ENCODE measurements around the gene CALD1.

The CALD1 gene

GRCh38 chr7:134907000-134907399 lies 127.6 kb downstream of the CALD1 start:
- Histone ChIP-seq H2AK5ac (ENCODE audit: low read depth, low read length) (no peak overlapping the region), H2AFZ (ENCODE audit: low read length) (no peak overlapping the region), H3K36me3 (replicated peaks in 1 of 2; ENCODE audit: control insufficient read depth in 2 of 2, insufficient read depth in 2 of 2, low read length in 2 of 2) (peaks cover 2 to 16% of the 10 kb centered on the region in 2 donors), H3K4me3 (ENCODE audit: low read length in 2 of 2) (no peak overlapping the region), H2BK5ac (ENCODE audit: low read length) (no peak overlapping the region), H3K14ac (ENCODE audit: low read length) (no peak overlapping the region), H3K79me1 (ENCODE audit: low read depth, low read length) (peaks cover 2% of the 10 kb centered on the region), H3K9ac (ENCODE audit: low read depth, low read length, poor library complexity) (no peak overlapping the region), H3K27me3 (ENCODE audit: control insufficient read depth in 3 of 3, insufficient read depth in 3 of 3, low read depth in 1 of 3, low read length in 3 of 3) (no peaks in the 10 kb centered on the region), H4K91ac (ENCODE audit: low read depth, low read length, poor library complexity) (no peak overlapping the region), H2BK12ac (ENCODE audit: low read length) (no peak overlapping the region), H2BK15ac (ENCODE audit: low read length) (no peak overlapping the region), H3K4ac (ENCODE audit: low read length) (no peak overlapping the region), H3K18ac (ENCODE audit: low read length) (no peak overlapping the region), H4K8ac (ENCODE audit: low read depth, low read length) (no peak overlapping the region), H3K4me1 (ENCODE audit: control insufficient read depth in 2 of 2, insufficient read depth in 1 of 2, low read depth in 1 of 2, low read length in 2 of 2) (no peaks in the 10 kb centered on the region), H3K27ac (replicated peaks; ENCODE audit: low read length) (no peak overlapping the region), H2BK120ac (ENCODE audit: low read depth, low read length) (no peak overlapping the region), H3K9me3 (replicated peaks in 1 of 2; ENCODE audit: control insufficient read depth in 2 of 2, insufficient read depth in 1 of 2, low read depth in 1 of 2, low read length in 2 of 2) (no peaks in the 10 kb centered on the region), H3K23ac (ENCODE audit: low read depth, low read length, poor library complexity) (no peak overlapping the region), H3K4me2 (ENCODE audit: insufficient read depth, low read length, poor library complexity, severe bottlenecking) (no peak overlapping the region)
- no CpG with 5 or more reads among the region's 4 CpGs for WGBS, 2 donors (ENCODE audit: extremely low coverage in 2 of 2, insufficient read length in 2 of 2, insufficient replicate concordance in 1 of 2)
- DNase-seq (ENCODE audit: low spot score): no peak

- Histone ChIP-seq H3K4me2 (ENCODE audit: insufficient read depth, low read length, poor library complexity, severe bottlenecking) (no peak overlapping the region), H4K91ac (ENCODE audit: low read depth, low read length, poor library complexity) (no peak overlapping the region), H2AFZ (ENCODE audit: low read length) (no peak overlapping the region), H2BK15ac (ENCODE audit: low read length) (no peak overlapping the region), H3K36me3 (replicated peaks in 1 of 2; ENCODE audit: control insufficient read depth in 2 of 2, insufficient read depth in 2 of 2, low read length in 2 of 2) (peaks cover 2 to 10% of the 10 kb centered on the region in 2 donors), H3K9ac (ENCODE audit: low read depth, low read length, poor library complexity) (no peak overlapping the region), H3K14ac (ENCODE audit: low read length) (no peak overlapping the region), H3K18ac (ENCODE audit: low read length) (no peak overlapping the region), H3K4me3 (ENCODE audit: low read length in 2 of 2) (no peak overlapping the region), H3K4ac (ENCODE audit: low read length) (no peak overlapping the region), H3K9me3 (replicated peaks in 1 of 2; ENCODE audit: control insufficient read depth in 2 of 2, insufficient read depth in 1 of 2, low read depth in 1 of 2, low read length in 2 of 2) (no peaks in the 10 kb centered on the region), H4K8ac (ENCODE audit: low read depth, low read length) (no peak overlapping the region), H2BK5ac (ENCODE audit: low read length) (no peak overlapping the region), H3K27me3 (ENCODE audit: control insufficient read depth in 3 of 3, insufficient read depth in 3 of 3, low read depth in 1 of 3, low read length in 3 of 3) (no peaks in the 10 kb centered on the region), H2AK5ac (ENCODE audit: low read depth, low read length) (no peak overlapping the region), H3K23ac (ENCODE audit: low read depth, low read length, poor library complexity) (no peak overlapping the region), H2BK12ac (ENCODE audit: low read length) (no peak overlapping the region), H3K79me1 (ENCODE audit: low read depth, low read length) (peaks cover 2% of the 10 kb centered on the region), H2BK120ac (ENCODE audit: low read depth, low read length) (no peak overlapping the region), H3K27ac (replicated peaks; ENCODE audit: low read length) (no peak overlapping the region), H3K4me1 (ENCODE audit: control insufficient read depth in 2 of 2, insufficient read depth in 1 of 2, low read depth in 1 of 2, low read length in 2 of 2) (no peaks in the 10 kb centered on the region)
- WGBS, 2 donors (ENCODE audit: extremely low coverage in 2 of 2, insufficient read length in 2 of 2, insufficient replicate concordance in 1 of 2): no CpG with 5 or more reads among the region's 6 CpGs
- DNase-seq (ENCODE audit: low spot score): no peak
These were observed 128.2 kb downstream of the CALD1 start for GRCh38 chr7:134907639-134908038.

GRCh38 chr7:134908289-134908688 lies 128.9 kb downstream of the CALD1 start:
- Histone ChIP-seq H3K36me3 (replicated peaks in 1 of 2; ENCODE audit: control insufficient read depth in 2 of 2, insufficient read depth in 2 of 2, low read length in 2 of 2) (peaks cover 2 to 4% of the 10 kb centered on the region in 2 donors), H2BK15ac (ENCODE audit: low read length) (no peak overlapping the region), H2AFZ (ENCODE audit: low read length) (no peak overlapping the region), H2BK12ac (ENCODE audit: low read length) (no peak overlapping the region), H3K27ac (replicated peaks; ENCODE audit: low read length) (no peak overlapping the region), H3K4me1 (ENCODE audit: control insufficient read depth in 2 of 2, insufficient read depth in 1 of 2, low read depth in 1 of 2, low read length in 2 of 2) (no peaks in the 10 kb centered on the region), H3K79me1 (ENCODE audit: low read depth, low read length) (peaks cover 2% of the 10 kb centered on the region), H3K14ac (ENCODE audit: low read length) (no peak overlapping the region), H3K4me3 (ENCODE audit: low read length in 2 of 2) (no peak overlapping the region), H2BK5ac (ENCODE audit: low read length) (no peak overlapping the region), H2AK5ac (ENCODE audit: low read depth, low read length) (no peak overlapping the region), H3K9me3 (replicated peaks in 1 of 2; ENCODE audit: control insufficient read depth in 2 of 2, insufficient read depth in 1 of 2, low read depth in 1 of 2, low read length in 2 of 2) (no peaks in the 10 kb centered on the region), H3K23ac (ENCODE audit: low read depth, low read length, poor library complexity) (no peak overlapping the region), H3K9ac (ENCODE audit: low read depth, low read length, poor library complexity) (no peak overlapping the region), H3K4ac (ENCODE audit: low read length) (no peak overlapping the region), H4K8ac (ENCODE audit: low read depth, low read length) (no peak overlapping the region), H3K18ac (ENCODE audit: low read length) (no peak overlapping the region), H4K91ac (ENCODE audit: low read depth, low read length, poor library complexity) (no peak overlapping the region), H3K4me2 (ENCODE audit: insufficient read depth, low read length, poor library complexity, severe bottlenecking) (no peak overlapping the region), H3K27me3 (ENCODE audit: control insufficient read depth in 3 of 3, insufficient read depth in 3 of 3, low read depth in 1 of 3, low read length in 3 of 3) (no peaks in the 10 kb centered on the region), H2BK120ac (ENCODE audit: low read depth, low read length) (no peak overlapping the region)
- no CpG with 5 or more reads among the region's 3 CpGs for WGBS, 2 donors (ENCODE audit: extremely low coverage in 2 of 2, insufficient read length in 2 of 2, insufficient replicate concordance in 1 of 2)
- no peak for DNase-seq (ENCODE audit: low spot score)

GRCh38 chr7:134910214-134910890 lies 130.9 kb downstream of the CALD1 start:
- Histone ChIP-seq H3K27me3 (ENCODE audit: control insufficient read depth in 3 of 3, insufficient read depth in 3 of 3, low read depth in 1 of 3, low read length in 3 of 3) (no peaks in the 10 kb centered on the region), H3K14ac (ENCODE audit: low read length) (no peak overlapping the region), H3K4me1 (ENCODE audit: control insufficient read depth in 2 of 2, insufficient read depth in 1 of 2, low read depth in 1 of 2, low read length in 2 of 2) (no peaks in the 10 kb centered on the region), H2BK15ac (ENCODE audit: low read length) (no peak overlapping the region), H3K9ac (ENCODE audit: low read depth, low read length, poor library complexity) (no peak overlapping the region), H4K91ac (ENCODE audit: low read depth, low read length, poor library complexity) (no peak overlapping the region), H3K4me2 (ENCODE audit: insufficient read depth, low read length, poor library complexity, severe bottlenecking) (no peak overlapping the region), H4K8ac (ENCODE audit: low read depth, low read length) (no peak overlapping the region), H2AK5ac (ENCODE audit: low read depth, low read length) (no peak overlapping the region), H3K9me3 (replicated peaks in 1 of 2; ENCODE audit: control insufficient read depth in 2 of 2, insufficient read depth in 1 of 2, low read depth in 1 of 2, low read length in 2 of 2) (no peaks in the 10 kb centered on the region), H2BK12ac (ENCODE audit: low read length) (no peak overlapping the region), H3K23ac (ENCODE audit: low read depth, low read length, poor library complexity) (no peak overlapping the region), H2BK5ac (ENCODE audit: low read length) (no peak overlapping the region), H2AFZ (ENCODE audit: low read length) (no peak overlapping the region), H3K79me1 (ENCODE audit: low read depth, low read length) (no peaks in the 10 kb centered on the region), H3K4me3 (ENCODE audit: low read length in 2 of 2) (no peak overlapping the region), H3K27ac (replicated peaks; ENCODE audit: low read length) (no peak overlapping the region), H3K18ac (ENCODE audit: low read length) (no peak overlapping the region), H3K36me3 (replicated peaks in 1 of 2; ENCODE audit: control insufficient read depth in 2 of 2, insufficient read depth in 2 of 2, low read length in 2 of 2) (peaks cover 0 to 7% of the 10 kb centered on the region in 2 donors), H3K4ac (ENCODE audit: low read length) (no peak overlapping the region), H2BK120ac (ENCODE audit: low read depth, low read length) (no peak overlapping the region)
- DNase-seq (ENCODE audit: low spot score): no peak
- WGBS, 2 donors (ENCODE audit: extremely low coverage in 2 of 2, insufficient read length in 2 of 2, insufficient replicate concordance in 1 of 2): no CpG with 5 or more reads among the region's 4 CpGs

Measured in neuronal stem cell (in vitro differentiated cells).